Upper lobe of left lung (tissue), 6 donors: ENCODE results near the gene ERI2. TPM values are rescaled to one million over a fixed set of nuclear protein-coding genes. Genes with fewer than 3 reads are reported as not detected.

ENCODE experiments used
- ATAC-seq, 2 donors: fragments of 200-7000 bp; cut with Tn5 transposase; one replicate each; pipeline ENCODE4 v1.9.1; 2022; ENCODE audit warnings: mild to moderate bottlenecking in 2 of 2, moderate library complexity in 2 of 2; ENCODE audit not compliant: low FRiP score in 2 of 2
- DNase-seq, 2 donors: peaks; one replicate each; pipeline ENCODE4 v3.0.0-alpha.2; 2019 to 2020
- H3K27ac ChIP-seq, 4 donors: fragments of 200-600 bp; sonication (generic); one replicate each; pipeline ENCODE4 v1.5.1; 2016 to 2019
- H3K27me3 ChIP-seq, 4 donors: fragments of 200-600 bp; sonication (generic); one replicate each; pipeline ENCODE4 v1.5.1; 2017 to 2019
- H3K36me3 ChIP-seq, 4 donors: fragments of 200-600 bp; sonication (generic); one replicate each; pipeline ENCODE4 v1.5.1; 2016 to 2019
- H3K4me1 ChIP-seq, 4 donors: fragments of 200-600 bp; sonication (generic); one replicate each; pipeline ENCODE4 v1.5.1; 2018 to 2019
- H3K4me3 ChIP-seq, 4 donors: fragments of 200-600 bp; sonication (generic); one replicate each; pipeline ENCODE4 v1.5.1; 2017 to 2019; ENCODE audit warnings: mild to moderate bottlenecking in 2 of 4, moderate library complexity in 1 of 4
- H3K9me3 ChIP-seq, 4 donors: fragments of 200-600 bp; sonication (generic); one replicate each; pipeline ENCODE4 v1.5.1; 2018 to 2019
- EP300 ChIP-seq, 4 donors: sonication (generic); formaldehyde crosslinking; IDR thresholded peaks; one replicate each; pipeline ENCODE4 v1.5.1; 2017; ENCODE audit warnings: antibody characterized with exemption in 4 of 4, control low read depth in 2 of 4
- POLR2A ChIP-seq, 4 donors: fragments of 450-650 bp; IDR thresholded peaks; one replicate each; pipeline ENCODE4 v1.5.1; 2016 to 2017; ENCODE audit warnings: antibody characterized with exemption in 4 of 4, mild to moderate bottlenecking in 2 of 4
- POLR2AphosphoS5 ChIP-seq, 2 donors: sonication (generic); formaldehyde crosslinking; IDR thresholded peaks; one replicate each; pipeline ENCODE4 v1.5.1; 2017; ENCODE audit warnings: antibody characterized with exemption in 2 of 2
- WGBS, 2 donors: methylation state at CpG; one replicate each; pipeline ENCODE4 v1.1.5; 2017 to 2018; 5-methylcytosine and 5-hydroxymethylcytosine counted together
- total RNA-seq, 6 donors: library from RNA; depleted of rRNA in 4 of 6; stranded (reverse); fragments of >200 nt in 4 of 6; gene quantifications; one replicate each; pipeline versions ENCODE4 v1.1.0 to v1.2.1, GENCODE V29; 2016 to 2021
- TF ChIP-seq, protein P1 (sequence below), 6 experiments: fragments of 450-650 bp in 4 of 6; fragments of 200-600 bp in 2 of 6; sonication (generic) in 2 of 6; IDR thresholded peaks; one replicate each; pipeline ENCODE4 v1.5.1; 2016 to 2019; ENCODE audit warnings: antibody characterized with exemption in 6 of 6
- donor health status: DM: no; HTN: no; CAD: no; lungs with moderate emphysema.
- donor health status: DM: no; HTN: yes; CAD: no; lungs with severe emphysema.

Gene ERI2
- total RNA-seq, 6 donors from 2014 or later = 7.3 to 13.8 (median 11.6) TPM

- DNase-seq (no peak), ATAC-seq (no peak)
- 75 to 82% methylated on average over 3 of the region's 3 CpGs for WGBS, 2 donors
- TF ChIP-seq, protein P1, sequence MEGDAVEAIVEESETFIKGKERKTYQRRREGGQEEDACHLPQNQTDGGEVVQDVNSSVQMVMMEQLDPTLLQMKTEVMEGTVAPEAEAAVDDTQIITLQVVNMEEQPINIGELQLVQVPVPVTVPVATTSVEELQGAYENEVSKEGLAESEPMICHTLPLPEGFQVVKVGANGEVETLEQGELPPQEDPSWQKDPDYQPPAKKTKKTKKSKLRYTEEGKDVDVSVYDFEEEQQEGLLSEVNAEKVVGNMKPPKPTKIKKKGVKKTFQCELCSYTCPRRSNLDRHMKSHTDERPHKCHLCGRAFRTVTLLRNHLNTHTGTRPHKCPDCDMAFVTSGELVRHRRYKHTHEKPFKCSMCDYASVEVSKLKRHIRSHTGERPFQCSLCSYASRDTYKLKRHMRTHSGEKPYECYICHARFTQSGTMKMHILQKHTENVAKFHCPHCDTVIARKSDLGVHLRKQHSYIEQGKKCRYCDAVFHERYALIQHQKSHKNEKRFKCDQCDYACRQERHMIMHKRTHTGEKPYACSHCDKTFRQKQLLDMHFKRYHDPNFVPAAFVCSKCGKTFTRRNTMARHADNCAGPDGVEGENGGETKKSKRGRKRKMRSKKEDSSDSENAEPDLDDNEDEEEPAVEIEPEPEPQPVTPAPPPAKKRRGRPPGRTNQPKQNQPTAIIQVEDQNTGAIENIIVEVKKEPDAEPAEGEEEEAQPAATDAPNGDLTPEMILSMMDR (IDR thresholded peaks at IDR 0.05) = no peak
- TF ChIP-seq POLR2A (IDR thresholded peaks at IDR 0.05) = no peak
- no peak for TF ChIP-seq EP300 (IDR thresholded peaks at IDR 0.05)
- TF ChIP-seq POLR2AphosphoS5 (IDR thresholded peaks at IDR 0.05) = no peak
- H3K4me1 ChIP-seq = no peaks in the 10 kb centered on the region
- H3K27ac ChIP-seq = no peak overlapping the region
- no peaks in the 10 kb centered on the region for H3K36me3 ChIP-seq
- H3K4me3 ChIP-seq = no peak overlapping the region
- no peaks in the 10 kb centered on the region for H3K9me3 ChIP-seq
- H3K27me3 ChIP-seq = no peaks in the 10 kb centered on the region
Measured at GRCh38 chr16:20822521-20823325, 16.5 kb upstream of the ERI2 start.

DNA sequence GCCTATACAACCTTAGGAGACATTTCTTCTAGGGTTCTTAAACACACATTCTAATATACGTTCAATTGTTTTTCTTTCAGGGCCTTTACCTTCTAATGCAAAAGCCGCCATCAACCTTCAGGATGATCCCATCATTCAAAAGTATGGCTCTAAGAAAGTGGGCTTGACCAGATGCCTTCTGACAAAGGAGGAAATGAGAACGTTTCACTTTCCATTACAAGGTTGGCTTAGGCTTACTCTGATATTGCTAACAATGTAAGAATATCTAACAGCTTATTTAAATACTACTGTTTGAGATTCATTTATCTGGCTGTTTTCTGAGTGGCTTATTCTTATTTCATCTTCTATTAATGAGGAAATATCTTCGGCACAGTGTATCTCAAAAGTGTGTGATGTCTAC, 15.4 kb upstream of the ERI2 start:
- TF ChIP-seq POLR2A (IDR thresholded peaks at IDR 0.05) = no peak
- TF ChIP-seq, protein P1 (IDR thresholded peaks at IDR 0.05) = no peak
- no peak for TF ChIP-seq POLR2AphosphoS5 (IDR thresholded peaks at IDR 0.05)
- no peaks in the 10 kb centered on the region for H3K36me3 ChIP-seq
- ATAC-seq (no peak), DNase-seq (no peak)
- no peaks in the 10 kb centered on the region for H3K27me3 ChIP-seq
- no peak overlapping the region for H3K27ac ChIP-seq
- no peak overlapping the region for H3K4me3 ChIP-seq
- no peaks in the 10 kb centered on the region for H3K4me1 ChIP-seq
- WGBS, 2 donors = 87 to 91% methylated on average over 4 of the region's 4 CpGs
- H3K9me3 ChIP-seq = no peaks in the 10 kb centered on the region

GRCh38 chr16:20818929-20819585, 12.8 kb upstream of the ERI2 start:
- Histone ChIP-seq H3K27ac (no peak overlapping the region), H3K27me3 (no peaks in the 10 kb centered on the region), H3K4me1 (no peaks in the 10 kb centered on the region), H3K4me3 (no peak overlapping the region), H3K9me3 (no peaks in the 10 kb centered on the region), H3K36me3 (no peaks in the 10 kb centered on the region)
- ATAC-seq (no peak), DNase-seq (no peak)
- WGBS, 2 donors = 94 to 96% methylated on average over 4 of the region's 4 CpGs
- TF ChIP-seq POLR2A (IDR thresholded peaks at IDR 0.05) (no peak), POLR2AphosphoS5 (IDR thresholded peaks at IDR 0.05) (no peak), EP300 (IDR thresholded peaks at IDR 0.05) (no peak)
- TF ChIP-seq, protein P1 (IDR thresholded peaks at IDR 0.05) = no peak

- no peak for TF ChIP-seq EP300 (IDR thresholded peaks at IDR 0.05)
- no peak for TF ChIP-seq POLR2A (IDR thresholded peaks at IDR 0.05)
- 68 to 78% methylated on average over 4 of the region's 4 CpGs for WGBS, 2 donors
- no peaks in the 10 kb centered on the region for H3K27me3 ChIP-seq
- ATAC-seq (no peak), DNase-seq (no peak)
- no peaks in the 10 kb centered on the region for H3K4me1 ChIP-seq
- H3K4me3 ChIP-seq = no peak overlapping the region
- H3K9me3 ChIP-seq = no peaks in the 10 kb centered on the region
- H3K27ac ChIP-seq = no peak overlapping the region
- H3K36me3 ChIP-seq = no peaks in the 10 kb centered on the region
Measured at GRCh38 chr16:20814784-20815183, 8.5 kb upstream of the ERI2 start.

DNA sequence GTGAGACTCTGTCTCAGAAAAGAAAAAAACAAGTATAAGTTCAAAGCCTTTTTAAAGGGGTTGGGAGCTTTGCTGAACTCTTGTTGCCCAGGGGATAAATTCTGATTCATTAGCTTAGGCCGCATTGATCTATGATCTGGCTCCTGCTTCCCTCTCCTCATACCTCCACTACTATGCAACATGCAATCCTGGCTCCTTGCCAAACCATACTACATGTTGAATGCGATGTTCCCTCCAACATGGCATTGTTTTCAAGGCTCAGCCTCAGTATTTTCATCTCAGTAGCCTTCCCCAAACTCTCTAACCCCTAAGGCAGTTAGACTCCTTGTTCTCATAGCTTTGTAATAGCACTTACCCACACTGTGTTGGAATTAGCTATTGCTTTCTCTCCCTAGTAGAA, 6.2 kb upstream of the ERI2 start:
- peaks cover 0 to 5% (median under 1%) of the 10 kb centered on the region in 4 donors for H3K4me1 ChIP-seq
- H3K36me3 ChIP-seq = no peaks in the 10 kb centered on the region
- WGBS, 2 donors = 78 to 86% methylated on average over 2 of the region's 2 CpGs
- no peak overlapping the region for H3K27ac ChIP-seq
- no peak overlapping the region for H3K4me3 ChIP-seq
- DNase-seq (no peak), ATAC-seq (no peak)
- no peaks in the 10 kb centered on the region for H3K9me3 ChIP-seq
- no peak for TF ChIP-seq EP300 (IDR thresholded peaks at IDR 0.05)
- no peak for TF ChIP-seq POLR2A (IDR thresholded peaks at IDR 0.05)
- TF ChIP-seq POLR2AphosphoS5 (IDR thresholded peaks at IDR 0.05) = no peak
- TF ChIP-seq, protein P1 (IDR thresholded peaks at IDR 0.05) = no peak
- H3K27me3 ChIP-seq = no peaks in the 10 kb centered on the region
